HG03159 (cell line): ENCODE data around the gene TAAR1.
A peak's percentile ranks its signal among the peaks of the same experiment; 100 is the strongest.
"Not testable (repeated sequence)": the region's sequence is repeated elsewhere in the genome, so short reads cannot be mapped to it uniquely, and the experiment has no call there.

ENCODE experiments used
- ATAC-seq: cut with Tn5 transposase; IDR thresholded peaks from one replicate; pipeline ENCODE4 v1.9.1; 2021; ENCODE audit warnings: mild to moderate bottlenecking, moderate library complexity; ENCODE audit not compliant: unreplicated experiment

The TAAR1 gene, protein sequence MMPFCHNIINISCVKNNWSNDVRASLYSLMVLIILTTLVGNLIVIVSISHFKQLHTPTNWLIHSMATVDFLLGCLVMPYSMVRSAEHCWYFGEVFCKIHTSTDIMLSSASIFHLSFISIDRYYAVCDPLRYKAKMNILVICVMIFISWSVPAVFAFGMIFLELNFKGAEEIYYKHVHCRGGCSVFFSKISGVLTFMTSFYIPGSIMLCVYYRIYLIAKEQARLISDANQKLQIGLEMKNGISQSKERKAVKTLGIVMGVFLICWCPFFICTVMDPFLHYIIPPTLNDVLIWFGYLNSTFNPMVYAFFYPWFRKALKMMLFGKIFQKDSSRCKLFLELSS

DNA sequence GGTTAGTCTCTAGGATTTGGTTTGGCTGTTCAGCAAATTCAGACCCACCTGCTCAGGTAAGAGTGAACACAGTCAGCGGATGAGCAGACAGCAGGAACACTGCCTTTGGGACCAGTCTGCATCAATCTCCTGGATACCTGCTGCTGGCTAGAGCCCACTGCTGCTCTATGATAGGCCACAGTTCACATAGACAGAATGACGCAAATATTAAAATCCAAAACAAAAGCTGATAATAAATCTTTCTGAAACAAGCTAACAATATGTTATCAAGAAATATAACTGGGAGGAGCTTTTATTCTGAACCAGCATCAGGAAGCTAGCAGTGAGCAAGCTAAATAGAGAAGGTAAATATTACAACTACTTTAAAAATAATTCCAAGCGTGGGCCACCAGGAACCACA is at the start of gene TAAR1:
TSS of gene TAAR1 (minus strand) at position 101 of the 400 bp plus-strand sequence. CDS start 13,179 bp downstream, outside the sequence.
- ATAC-seq, result no peak

- ATAC-seq, result no peak
These were observed 49.8 kb upstream of the TAAR1 start for GRCh38 chr6:132708771-132709170.

DNA sequence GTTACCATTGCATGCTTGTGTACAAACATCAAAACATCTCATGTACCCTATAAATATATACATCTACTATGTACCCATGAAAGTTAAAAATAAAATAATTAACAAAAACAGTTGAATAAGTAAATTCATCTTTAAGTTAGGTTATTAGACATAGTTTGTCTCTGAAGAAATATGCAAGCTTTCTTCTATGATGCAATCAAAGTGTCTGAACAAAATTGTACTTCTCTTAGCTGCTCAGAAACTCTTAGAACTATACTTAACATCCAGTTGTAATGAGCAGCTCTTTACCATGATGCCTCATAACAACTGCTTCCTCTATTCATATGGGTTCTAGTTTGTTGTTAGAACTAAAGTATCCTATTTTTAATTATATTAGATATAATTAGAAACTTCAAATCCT is 49.0 kb upstream of the TAAR1 start:
- no peak for ATAC-seq

GRCh38 chr6:132706756-132707155 is 47.8 kb upstream of the TAAR1 start:
- not testable (repeated sequence) for ATAC-seq

- no peak for ATAC-seq
These were observed 45.0 kb upstream of the TAAR1 start for GRCh38 chr6:132703936-132704335.

GRCh38 chr6:132698608-132699007 is 39.6 kb upstream of the TAAR1 start:
- ATAC-seq, result peak; percentile 96

DNA sequence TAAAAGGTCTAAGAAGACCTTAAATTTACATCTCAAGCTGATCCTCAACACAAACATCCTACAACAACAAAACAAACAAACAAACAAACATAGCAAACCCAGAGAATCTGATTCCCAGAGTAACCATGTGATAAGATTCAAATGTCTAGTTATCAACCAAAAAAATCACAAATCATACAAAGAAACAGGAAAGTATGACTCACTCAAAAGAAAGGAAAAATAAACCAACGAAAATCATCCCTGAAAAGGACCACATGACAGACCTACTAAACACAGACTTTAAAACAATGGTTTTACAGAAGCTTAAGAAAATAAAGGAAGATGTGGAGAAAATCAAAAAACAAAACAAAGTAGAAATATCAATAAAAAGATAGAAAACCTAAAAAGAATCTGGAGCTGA is 36.8 kb upstream of the TAAR1 start:
- no peak for ATAC-seq

- no peak for ATAC-seq
These were observed 34.5 kb upstream of the TAAR1 start for GRCh38 chr6:132693478-132693877.

GRCh38 chr6:132690678-132691077 is 31.7 kb upstream of the TAAR1 start:
- no peak for ATAC-seq

DNA sequence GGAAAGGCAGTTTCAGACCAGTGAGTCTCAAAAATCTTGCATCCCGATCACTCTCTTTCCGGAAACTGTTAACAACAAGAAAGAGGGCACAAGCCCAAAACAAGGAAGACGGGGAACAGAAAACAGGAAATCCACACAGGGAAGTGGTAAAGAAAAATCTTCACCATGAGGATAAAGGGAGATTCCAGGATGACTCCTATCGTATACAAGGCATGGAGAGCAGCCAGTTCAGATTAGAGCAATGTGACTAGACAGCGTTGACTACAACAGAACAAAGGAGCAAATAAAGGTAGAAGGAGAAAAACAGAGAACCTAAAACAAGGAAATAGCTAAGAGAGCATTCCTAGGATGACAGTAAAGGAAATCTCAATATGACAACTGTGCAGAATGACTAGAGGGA is 28.3 kb upstream of the TAAR1 start:
- no peak for ATAC-seq

- no peak for ATAC-seq
These were observed 27.5 kb upstream of the TAAR1 start for GRCh38 chr6:132686531-132686930.

DNA sequence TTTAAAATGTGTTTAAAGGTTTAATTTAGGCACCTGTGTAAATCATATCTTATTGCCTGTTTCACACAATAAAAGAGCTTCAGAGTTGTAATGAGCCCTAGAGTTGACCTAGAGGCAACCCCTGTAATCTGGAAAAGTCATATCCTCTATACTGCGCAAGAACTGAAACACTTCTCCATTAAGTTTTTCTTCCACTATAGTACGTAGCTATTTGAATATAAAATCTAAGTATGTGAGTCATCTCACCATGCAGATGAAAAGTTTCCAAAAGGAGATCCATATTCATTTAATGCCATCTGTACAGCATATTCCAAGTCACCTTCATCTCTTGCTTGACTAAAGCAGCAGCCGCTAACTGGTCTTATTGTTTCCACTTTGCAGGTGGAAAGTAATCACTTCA is 26.0 kb upstream of the TAAR1 start:
- ATAC-seq, result no peak

GRCh38 chr6:132684272-132684671 is 25.3 kb upstream of the TAAR1 start:
- ATAC-seq, result no peak

- ATAC-seq, result no peak
These were observed 24.6 kb upstream of the TAAR1 start for GRCh38 chr6:132683543-132683942.

DNA sequence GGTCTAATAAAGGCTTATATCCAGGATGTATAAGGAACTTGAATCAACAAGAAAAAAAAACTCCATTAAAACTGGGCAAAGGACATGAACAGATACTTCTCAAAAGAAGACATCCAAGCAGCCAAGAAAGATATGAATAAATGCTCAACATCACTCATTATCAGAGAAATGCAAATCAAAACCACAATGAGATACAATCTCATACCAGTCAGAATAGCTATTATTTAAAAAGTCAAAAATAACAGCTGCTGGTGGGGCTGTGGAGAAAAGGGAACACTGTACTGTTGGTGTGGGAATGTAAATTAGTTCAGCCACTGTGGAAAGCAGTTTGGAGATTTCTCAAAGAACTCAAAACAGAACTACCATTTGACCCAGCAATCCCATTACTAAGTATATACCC is 20.1 kb upstream of the TAAR1 start:
- ATAC-seq, result peak; percentile 64

- no peak for ATAC-seq
These were observed 16.8 kb upstream of the TAAR1 start for GRCh38 chr6:132675749-132676148.

DNA sequence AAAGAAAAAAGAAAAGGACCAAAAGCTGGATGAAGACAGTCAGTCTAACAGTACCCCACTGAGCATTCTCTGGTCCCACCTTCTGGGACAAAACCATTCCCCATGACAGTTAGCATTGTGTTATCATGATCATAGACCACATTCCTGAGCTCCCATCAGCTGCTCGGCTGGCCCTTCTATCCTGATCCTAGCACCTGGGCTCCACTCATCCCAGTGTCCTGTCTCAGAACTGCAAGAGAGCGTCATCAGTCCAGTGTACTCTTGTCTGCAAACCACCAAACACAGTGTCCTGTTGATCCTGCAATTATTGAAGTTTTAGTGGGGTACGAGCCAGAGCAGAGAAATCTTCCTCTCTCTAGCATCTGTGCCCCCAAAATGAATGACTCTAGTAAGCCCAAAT is 16.0 kb upstream of the TAAR1 start:
- no peak for ATAC-seq

- ATAC-seq, result no peak
These were observed 14.6 kb upstream of the TAAR1 start for GRCh38 chr6:132673376-132674094.

- no peak for ATAC-seq
These were observed 12.3 kb upstream of the TAAR1 start for GRCh38 chr6:132671295-132671694.

DNA sequence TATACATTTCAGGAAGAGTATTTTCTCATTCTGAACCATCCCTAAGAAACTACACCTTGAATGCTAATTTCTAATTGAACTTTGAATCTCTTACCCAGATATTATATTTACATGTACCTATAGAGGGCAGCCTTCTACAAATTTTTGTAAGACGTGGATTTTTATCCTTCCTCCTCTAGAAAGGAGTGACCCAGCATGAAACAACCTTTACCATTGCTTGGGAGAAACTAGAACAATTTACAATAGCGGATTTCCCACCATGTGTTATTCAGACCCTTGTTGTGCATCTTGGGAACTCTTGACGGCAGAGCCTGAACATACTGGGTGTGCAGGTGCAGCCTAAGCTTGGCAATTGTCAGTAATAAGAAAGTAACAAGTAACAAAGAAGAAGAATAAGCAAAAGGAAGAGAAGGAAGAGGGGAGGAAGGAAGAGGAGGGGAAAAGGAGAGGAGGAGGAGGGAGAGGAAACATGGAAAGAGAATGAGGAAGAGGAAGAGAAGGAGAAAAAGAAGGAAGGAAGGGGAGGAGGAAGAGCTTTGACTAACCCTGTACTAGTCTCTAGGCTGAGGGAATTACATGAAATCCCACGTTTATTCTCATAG is 10.8 kb upstream of the TAAR1 start:
- ATAC-seq, result no peak

DNA sequence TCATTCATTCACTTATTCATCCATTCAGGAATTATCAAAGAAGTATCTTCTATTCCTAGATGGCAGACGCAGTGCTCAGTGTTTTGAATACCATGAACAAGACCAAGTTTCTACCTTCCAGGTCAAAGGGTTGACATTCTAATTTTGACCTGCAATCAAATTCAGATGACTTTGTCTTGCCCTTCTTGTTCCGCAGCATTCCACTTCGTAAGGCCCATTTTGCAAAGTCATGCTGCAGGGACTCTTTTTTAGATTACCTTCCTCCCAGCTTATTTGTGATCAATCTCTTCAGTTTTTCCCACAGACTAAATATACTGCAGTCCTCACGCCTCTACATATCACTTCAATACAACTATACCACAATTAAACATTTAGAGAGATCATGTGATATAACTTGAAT is 7.1 kb upstream of the TAAR1 start:
- ATAC-seq, result no peak
